ENCODE data around the gene ZNF467. TPM values are rescaled to one million over a fixed set of nuclear protein-coding genes. Genes with fewer than 3 reads are reported as not detected.

The ZNF467 gene
- total RNA-seq, 1 donor from 2014 or later = 6.8 TPM

DNA sequence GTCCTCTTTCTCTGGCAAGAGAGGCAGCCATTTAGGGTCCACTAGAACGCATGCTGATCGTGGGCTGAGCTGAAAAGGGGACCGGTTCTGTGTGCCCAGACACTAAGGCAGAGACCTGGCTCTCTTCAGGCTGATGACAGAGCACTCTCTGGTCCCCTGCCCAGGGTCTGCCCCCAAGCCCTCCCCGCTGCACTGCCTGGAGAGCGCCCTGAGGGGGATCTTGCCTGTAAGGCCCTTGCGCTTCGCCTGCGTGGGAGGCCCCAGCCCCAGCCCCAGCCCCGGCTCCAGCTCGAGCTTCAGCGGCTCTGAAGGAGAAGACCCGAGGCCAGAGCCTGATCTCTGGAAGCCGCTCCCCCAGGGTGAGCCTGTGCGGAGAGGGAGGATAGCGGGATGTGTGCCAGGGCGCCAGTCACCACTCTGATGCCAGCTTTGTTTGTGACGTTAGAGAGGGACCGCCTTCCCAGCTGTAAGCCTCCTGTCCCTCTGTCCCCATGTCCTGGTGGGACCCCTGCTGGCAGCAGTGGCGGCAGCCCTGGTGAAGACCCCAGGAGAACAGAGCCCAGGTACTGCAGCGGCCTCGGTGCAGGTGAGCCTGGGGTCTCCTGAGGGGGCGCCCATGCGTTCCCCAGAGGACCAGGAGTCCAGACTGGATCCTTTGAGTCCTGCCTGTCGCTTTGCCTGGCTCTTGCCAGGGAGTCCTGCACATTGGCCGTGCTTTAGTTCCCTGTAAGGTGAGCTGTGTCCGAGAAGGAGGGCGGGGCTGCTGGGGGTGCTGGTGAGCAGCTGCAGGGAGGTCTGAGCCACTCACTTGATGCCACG, 43.2 kb downstream of the ZNF467 start:
- no peak for DNase-seq (ENCODE audit: extremely low read depth, low read depth, low spot score)

DNA sequence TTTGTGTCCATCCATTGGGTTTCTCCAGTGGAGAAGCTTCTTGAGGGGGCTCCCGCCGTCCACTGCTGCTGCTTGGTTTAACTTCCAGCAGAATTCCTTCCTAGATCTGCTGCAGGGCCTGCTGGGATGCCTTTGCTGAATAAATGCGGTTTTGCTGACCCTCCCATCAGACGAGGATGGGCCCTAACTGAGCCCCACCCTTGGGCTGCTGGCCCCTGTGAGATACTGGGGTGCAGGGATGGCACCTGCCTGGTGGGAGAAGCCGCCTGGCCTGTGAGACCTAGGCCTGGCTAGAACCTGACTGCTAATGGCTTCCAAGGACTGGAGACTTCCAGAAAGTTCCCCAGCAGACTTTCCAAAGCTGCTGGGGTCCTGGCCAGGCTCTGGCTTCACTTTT, 43.8 kb downstream of the ZNF467 start:
- no peak for DNase-seq (ENCODE audit: extremely low read depth, low read depth, low spot score)

GRCh38 chr7:149728491-149729375, 44.7 kb downstream of the ZNF467 start:
- no peak for DNase-seq (ENCODE audit: extremely low read depth, low read depth, low spot score)

DNA sequence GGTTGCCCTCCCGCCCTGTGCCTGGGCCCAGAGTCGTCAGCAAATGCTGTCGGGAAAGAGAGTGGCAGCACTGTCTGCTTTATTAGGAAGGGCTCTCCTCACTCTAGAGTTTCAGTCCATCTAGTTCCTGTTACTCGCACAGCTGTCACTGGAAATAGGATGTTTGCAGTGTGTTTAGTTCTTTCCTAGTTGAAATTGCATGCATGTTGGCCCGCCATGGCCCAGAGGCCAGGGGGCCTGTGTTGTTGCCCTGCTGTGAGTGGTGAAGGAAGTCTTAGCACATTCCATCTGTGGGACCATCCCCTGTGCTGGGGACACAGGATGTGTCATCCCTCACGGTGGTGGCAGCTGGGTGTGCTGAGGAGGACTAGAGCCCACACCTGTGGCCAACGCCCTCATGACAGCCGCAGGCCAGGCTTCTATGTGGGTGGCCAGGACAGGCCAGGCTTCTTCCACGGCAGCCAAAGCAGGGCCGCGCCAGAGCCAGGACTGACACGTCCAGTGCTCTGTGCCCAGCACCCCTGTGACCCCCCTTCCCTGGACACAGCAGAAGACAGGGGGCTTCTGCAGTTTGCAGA, 45.4 kb downstream of the ZNF467 start:
- no peak for DNase-seq (ENCODE audit: extremely low read depth, low read depth, low spot score)

DNA sequence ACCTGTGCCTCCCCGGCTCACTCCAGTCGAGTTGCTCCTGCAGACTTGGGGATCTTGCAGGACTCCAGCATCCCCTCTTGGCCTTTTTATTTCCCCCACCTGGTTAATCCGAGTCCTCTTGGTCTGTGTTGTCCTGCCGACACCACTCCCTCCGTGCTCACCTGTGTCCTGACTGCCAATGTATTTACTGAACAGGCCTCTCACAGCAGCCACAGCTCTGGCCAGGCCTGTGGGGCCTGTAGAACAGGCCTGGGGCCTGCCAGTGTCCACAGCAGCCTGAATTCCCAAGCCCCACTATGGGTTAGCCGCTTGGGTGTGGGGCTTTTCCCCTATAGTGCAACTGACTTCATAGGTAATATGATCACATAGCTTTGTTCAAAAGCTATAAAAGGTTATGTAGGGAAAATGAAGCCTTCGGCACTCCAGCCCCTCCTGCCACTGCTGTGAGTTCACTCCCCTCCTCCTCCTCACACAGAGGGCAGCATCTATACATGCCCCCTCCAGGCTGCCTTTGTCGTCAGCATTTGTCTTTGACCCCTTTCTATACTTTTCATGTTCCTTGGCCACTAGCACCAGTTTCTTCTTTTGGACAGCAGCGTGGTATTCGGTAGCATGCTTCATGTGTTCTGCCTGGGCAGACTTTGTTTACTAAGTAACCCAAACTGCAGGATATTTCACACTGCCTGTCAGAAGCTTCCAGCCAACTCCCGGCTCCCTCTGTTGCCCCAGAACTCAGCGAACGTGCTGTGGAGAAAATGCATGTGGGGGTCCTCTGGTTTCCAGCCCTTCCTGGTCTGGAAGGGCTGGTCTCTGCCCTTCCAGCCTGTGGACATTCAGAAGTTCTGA, 46.1 kb downstream of the ZNF467 start:
- DNase-seq (ENCODE audit: extremely low read depth, low read depth, low spot score) = no peak

DNA sequence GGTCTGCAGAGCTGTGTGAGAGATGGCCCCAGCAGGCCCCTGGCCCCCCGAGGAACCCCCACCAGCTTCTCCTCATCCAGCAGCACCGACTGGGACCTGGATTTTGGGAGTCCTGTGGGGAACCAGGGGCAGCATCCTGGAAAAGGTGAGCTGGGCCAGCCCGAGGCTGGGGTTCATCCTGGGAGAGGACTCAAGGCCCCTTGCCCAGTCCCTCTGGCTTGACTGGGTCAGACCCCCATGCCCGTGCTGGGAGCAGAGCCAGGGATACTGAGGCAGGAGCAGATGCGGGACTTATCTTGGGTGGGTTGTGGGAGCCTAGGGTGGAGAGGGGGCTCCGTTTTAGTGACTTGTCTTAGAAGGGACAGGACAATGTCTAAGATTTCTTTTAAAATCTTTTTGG, 47.5 kb downstream of the ZNF467 start:
- DNase-seq (ENCODE audit: extremely low read depth, low read depth, low spot score) = no peak

GRCh38 chr7:149725426-149725821, 48.0 kb downstream of the ZNF467 start:
- no peak for DNase-seq (ENCODE audit: extremely low read depth, low read depth, low spot score)

DNA sequence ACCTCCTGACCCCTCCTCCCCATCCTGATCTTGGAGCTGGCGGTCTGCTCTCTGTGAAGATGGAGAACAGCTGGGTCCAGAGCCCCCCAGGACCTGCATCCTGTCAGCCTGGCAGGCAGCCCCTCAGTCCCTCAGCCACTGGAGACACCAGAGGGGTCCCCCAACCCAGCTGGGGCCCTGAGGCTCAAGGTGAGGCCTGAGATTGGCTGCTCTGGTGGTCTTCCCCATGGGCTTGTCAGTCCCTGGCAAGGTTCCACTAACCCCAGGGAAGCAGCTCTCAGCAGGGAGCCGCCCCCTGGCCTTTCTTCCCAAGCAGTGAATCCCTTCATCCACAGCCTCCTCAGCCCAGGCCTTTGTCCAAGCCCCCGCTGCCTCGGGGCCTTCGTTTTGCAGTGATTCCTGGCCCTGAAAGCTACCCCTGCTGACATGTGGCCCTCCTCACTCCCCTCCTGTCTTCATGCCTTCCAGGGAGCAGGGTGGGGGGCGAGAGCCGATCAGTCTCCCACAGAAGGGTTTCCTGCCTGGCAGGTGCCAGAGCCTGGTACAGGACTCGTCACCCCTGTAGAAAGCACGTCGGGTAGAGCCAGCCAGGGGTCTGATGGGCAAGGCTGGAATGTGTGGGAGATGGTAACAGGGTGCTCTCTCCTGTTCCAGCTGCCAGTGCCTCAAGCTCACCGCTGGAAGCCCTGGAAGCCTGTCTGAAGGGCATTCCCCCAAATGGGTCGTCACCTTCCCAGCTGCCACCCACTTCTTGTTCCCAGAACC, 48.5 kb downstream of the ZNF467 start:
- no peak for DNase-seq (ENCODE audit: extremely low read depth, low read depth, low spot score)

DNA sequence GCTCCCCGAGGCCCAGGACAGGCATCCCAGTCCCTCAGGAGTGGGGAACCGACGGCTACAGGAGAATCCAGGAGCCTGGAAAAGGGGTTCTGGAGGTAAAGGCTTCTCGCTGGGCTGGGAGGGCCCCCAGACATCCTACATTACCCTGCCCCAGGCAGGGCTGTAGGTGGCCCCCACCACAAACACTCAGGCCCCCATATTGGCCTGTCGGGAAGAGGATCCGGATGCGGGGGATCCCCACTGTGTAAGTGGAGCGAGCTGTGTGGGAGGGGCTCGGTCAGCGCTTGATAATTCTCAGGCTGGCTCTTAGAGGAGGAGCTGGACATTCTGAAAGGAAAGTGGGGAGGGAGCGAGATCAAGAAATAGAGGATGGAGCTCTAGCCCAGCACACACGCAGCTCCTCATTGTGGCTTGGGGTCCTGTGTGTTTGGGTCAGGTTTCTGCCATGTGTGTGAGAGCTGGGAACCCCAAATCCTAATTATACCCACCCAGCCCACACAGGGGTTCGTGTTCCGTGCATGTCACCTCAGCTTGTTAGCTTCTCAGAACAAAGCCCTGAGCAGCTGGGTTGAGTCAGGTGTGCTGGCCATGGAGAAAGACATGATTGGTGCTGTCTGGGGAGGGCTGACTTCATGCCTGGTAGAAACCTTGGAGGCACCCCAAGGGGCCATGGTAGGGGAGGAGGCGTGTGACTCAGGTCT, 49.4 kb downstream of the ZNF467 start:
- DNase-seq (ENCODE audit: extremely low read depth, low read depth, low spot score) = no peak

- DNase-seq (ENCODE audit: extremely low read depth, low read depth, low spot score) = no peak
Measured at GRCh38 chr7:149723082-149723767, 50.2 kb downstream of the ZNF467 start.

- DNase-seq (ENCODE audit: extremely low read depth, low read depth, low spot score) = no peak
Measured at GRCh38 chr7:149722356-149722957, 50.9 kb downstream of the ZNF467 start.

GRCh38 chr7:149721084-149721601, 52.2 kb downstream of the ZNF467 start:
- DNase-seq (ENCODE audit: extremely low read depth, low read depth, low spot score) = no peak

- no peak for DNase-seq (ENCODE audit: extremely low read depth, low read depth, low spot score)
Measured at GRCh38 chr7:149720372-149721083, 52.9 kb downstream of the ZNF467 start.

GRCh38 chr7:149719912-149720335, 53.5 kb downstream of the ZNF467 start:
- DNase-seq (ENCODE audit: extremely low read depth, low read depth, low spot score) = no peak

DNA sequence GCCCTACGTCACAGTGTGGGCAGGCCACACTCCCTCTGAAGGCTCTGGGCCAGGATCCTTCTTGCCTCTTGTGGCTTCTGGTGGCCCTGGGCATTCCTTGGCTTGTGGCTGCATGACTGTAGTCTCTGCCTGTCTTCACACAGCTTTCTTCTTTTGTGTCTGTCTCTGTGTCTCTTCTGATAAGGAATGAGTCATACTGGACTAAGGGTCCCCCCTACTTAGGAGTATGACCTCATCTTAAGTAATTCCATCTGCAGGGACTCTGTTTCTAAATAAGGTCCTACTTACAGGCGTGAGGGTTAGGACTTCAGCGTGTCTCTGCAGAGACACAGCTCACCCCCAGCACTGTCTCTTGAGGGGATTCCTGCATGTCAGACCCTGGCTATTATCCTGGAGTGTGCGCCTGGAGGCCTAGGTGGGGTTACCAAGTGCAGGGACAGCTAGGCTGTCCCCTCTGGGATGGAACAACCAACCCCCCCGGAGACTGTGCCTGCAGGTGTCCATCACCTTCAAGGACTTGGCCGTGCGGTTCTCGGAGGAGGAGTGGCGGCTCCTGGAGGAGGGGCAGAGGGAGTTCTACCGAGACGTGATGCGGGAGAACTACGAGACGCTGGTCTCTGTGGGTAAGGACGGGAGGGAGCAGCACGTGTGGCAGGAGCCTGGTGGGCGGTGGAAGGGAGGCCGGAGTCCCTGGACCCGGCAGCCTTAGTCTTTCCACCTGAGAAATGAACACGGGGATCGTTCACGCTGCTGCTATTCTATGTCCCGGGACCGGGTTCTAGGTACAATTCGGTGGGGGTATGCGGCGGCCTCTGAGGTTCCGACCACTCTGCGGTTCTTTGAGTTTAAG, 54.1 kb downstream of the ZNF467 start:
- DNase-seq (ENCODE audit: extremely low read depth, low read depth, low spot score) = no peak

DNA sequence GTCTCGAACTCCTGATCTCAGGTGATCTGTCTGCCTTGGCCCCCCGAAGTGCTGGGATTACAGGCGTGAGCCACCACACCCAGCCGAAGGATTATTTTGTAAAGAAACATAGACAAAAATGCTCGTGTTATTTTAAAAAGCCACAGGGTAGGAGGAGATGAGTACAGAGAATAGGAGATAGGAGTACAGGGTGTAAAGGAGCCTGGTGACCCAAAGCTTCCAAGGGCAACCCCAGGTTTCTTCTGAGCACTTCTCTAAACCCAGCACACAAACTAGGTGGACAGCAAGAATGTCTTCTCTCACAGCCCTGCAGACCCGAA, 54.7 kb downstream of the ZNF467 start:
- no peak for DNase-seq (ENCODE audit: extremely low read depth, low read depth, low spot score)

- no peak for DNase-seq (ENCODE audit: extremely low read depth, low read depth, low spot score)
Measured at GRCh38 chr7:149717481-149717880, 55.9 kb downstream of the ZNF467 start.
